GM23338 (cell line): ENCODE results near the gene PA2G4.

ENCODE experiments used
- EZH2phosphoT487 ChIP-seq: fragments of 200-600 bp; sonication (generic); IDR thresholded peaks from one replicate; pipeline ENCODE4 v1.8.1; 2018; ENCODE audit warnings: antibody characterized with exemption; ENCODE audit not compliant: unreplicated experiment
- POLR2AphosphoS5 ChIP-seq: IDR thresholded peaks from 2 replicates; pipeline ENCODE4 v1.6.1; 2016; ENCODE audit warnings: antibody characterized with exemption, low read depth
- TF ChIP-seq, protein P1 (sequence below): IDR thresholded peaks from 2 replicates; pipeline ENCODE4 v1.6.1; 2016; ENCODE audit warnings: antibody characterized with exemption
- TF ChIP-seq, protein P2 (sequence below), 2 experiments: fragments of 200-600 bp in 1 of 2; sonication (generic) in 1 of 2; conservative IDR thresholded peaks; 2 replicates each; pipeline versions ENCODE4 v1.5.1 to v1.6.1; 2016 to 2017; ENCODE audit warnings: antibody characterized with exemption in 2 of 2, low read depth in 2 of 2, mild to moderate bottlenecking in 2 of 2, moderate library complexity in 1 of 2

- TF ChIP-seq, protein P1, sequence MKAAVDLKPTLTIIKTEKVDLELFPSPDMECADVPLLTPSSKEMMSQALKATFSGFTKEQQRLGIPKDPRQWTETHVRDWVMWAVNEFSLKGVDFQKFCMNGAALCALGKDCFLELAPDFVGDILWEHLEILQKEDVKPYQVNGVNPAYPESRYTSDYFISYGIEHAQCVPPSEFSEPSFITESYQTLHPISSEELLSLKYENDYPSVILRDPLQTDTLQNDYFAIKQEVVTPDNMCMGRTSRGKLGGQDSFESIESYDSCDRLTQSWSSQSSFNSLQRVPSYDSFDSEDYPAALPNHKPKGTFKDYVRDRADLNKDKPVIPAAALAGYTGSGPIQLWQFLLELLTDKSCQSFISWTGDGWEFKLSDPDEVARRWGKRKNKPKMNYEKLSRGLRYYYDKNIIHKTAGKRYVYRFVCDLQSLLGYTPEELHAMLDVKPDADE = no peak
- TF ChIP-seq EZH2phosphoT487 (no peak), POLR2AphosphoS5 (no peak)
- TF ChIP-seq, protein P2, sequence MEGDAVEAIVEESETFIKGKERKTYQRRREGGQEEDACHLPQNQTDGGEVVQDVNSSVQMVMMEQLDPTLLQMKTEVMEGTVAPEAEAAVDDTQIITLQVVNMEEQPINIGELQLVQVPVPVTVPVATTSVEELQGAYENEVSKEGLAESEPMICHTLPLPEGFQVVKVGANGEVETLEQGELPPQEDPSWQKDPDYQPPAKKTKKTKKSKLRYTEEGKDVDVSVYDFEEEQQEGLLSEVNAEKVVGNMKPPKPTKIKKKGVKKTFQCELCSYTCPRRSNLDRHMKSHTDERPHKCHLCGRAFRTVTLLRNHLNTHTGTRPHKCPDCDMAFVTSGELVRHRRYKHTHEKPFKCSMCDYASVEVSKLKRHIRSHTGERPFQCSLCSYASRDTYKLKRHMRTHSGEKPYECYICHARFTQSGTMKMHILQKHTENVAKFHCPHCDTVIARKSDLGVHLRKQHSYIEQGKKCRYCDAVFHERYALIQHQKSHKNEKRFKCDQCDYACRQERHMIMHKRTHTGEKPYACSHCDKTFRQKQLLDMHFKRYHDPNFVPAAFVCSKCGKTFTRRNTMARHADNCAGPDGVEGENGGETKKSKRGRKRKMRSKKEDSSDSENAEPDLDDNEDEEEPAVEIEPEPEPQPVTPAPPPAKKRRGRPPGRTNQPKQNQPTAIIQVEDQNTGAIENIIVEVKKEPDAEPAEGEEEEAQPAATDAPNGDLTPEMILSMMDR (conservative IDR thresholded peaks at IDR 0.05; ENCODE audit: low read depth in 2 of 2) = no peak
These were observed 42.4 kb upstream of the PA2G4 start for GRCh38 chr12:56061982-56062381.
